Common myeloid progenitor, CD34-positive (primary cell): Measurements from ENCODE around the gene TRAPPC11.

Experiments
- CTCF ChIA-PET: fragments of 350-600 bp; sonication (Branson Sonifier 250); formaldehyde crosslinking; loops from one replicate; lab custom pipeline; 2021; ENCODE audit warnings: antibody characterized with exemption; lab: Charles Lee
- POLR2A ChIA-PET: fragments of 350-600 bp; sonication (Branson Sonifier 250); formaldehyde crosslinking; loops from one replicate; lab custom pipeline; 2021; ENCODE audit warnings: antibody characterized with exemption; lab: Charles Lee
- DNase-seq, 3 donors: peaks; one replicate each; pipeline versions ENCODE4 v3.0.0 to v3.0.0-alpha.2; 2013
- H3K27ac ChIP-seq, 2 experiments: 1 replicate in 1 of 2; 2 replicates in 1 of 2; pipeline ENCODE4 v1.7.0; 2013; ENCODE audit warnings: inconsistent platforms in 2 of 2, low read length in 2 of 2, mild to moderate bottlenecking in 2 of 2, low read depth in 1 of 2, moderate library complexity in 1 of 2; ENCODE audit not compliant: severe bottlenecking in 2 of 2, insufficient read depth in 1 of 2, poor library complexity in 1 of 2
- H3K27me3 ChIP-seq, 5 experiments: replicated peaks in 2 of 5; 1 replicate in 3 of 5; 2 replicates in 2 of 5; pipeline versions ENCODE4 v1.6.1 to v1.7.0; 2013; ENCODE audit warnings: low read length in 4 of 5, mild to moderate bottlenecking in 2 of 5, moderate library complexity in 2 of 5, inconsistent platforms in 1 of 5; ENCODE audit not compliant: insufficient read depth in 5 of 5, control insufficient read depth in 4 of 5
- H3K36me3 ChIP-seq, 4 experiments: 1 replicate in 2 of 4; 2 replicates in 2 of 4; pipeline versions ENCODE4 v1.6.1 to v1.7.0; 2013; ENCODE audit warnings: low read length in 3 of 4, control low read depth in 1 of 4, mild to moderate bottlenecking in 1 of 4; ENCODE audit not compliant: control insufficient read depth in 4 of 4, insufficient read depth in 4 of 4
- H3K4me1 ChIP-seq, 4 experiments: 1 replicate in 3 of 4; 2 replicates in 1 of 4; pipeline versions ENCODE4 v1.6.1 to v1.7.1; 2013; ENCODE audit warnings: low read length in 3 of 4, mild to moderate bottlenecking in 3 of 4, control low read depth in 1 of 4, inconsistent platforms in 1 of 4, moderate library complexity in 1 of 4; ENCODE audit not compliant: control insufficient read depth in 4 of 4, insufficient read depth in 4 of 4; ENCODE audit errors: control extremely low read depth in 1 of 4
- H3K4me3 ChIP-seq, 7 experiments: 1 replicate in 4 of 7; 2 replicates in 3 of 7; pipeline versions ENCODE4 v1.5.1 to v1.7.0; 2013; ENCODE audit warnings: mild to moderate bottlenecking in 7 of 7, low read length in 6 of 7, moderate library complexity in 6 of 7, inconsistent platforms in 2 of 7, low read depth in 2 of 7, control low read depth in 1 of 7; ENCODE audit not compliant: insufficient read depth in 4 of 7, control insufficient read depth in 1 of 7; ENCODE audit errors: extremely low read depth in 1 of 7
- H3K9me3 ChIP-seq, 5 experiments: 1 replicate in 4 of 5; 2 replicates in 1 of 5; pipeline versions ENCODE4 v1.6.1 to v1.7.1; 2013; ENCODE audit warnings: low read length in 4 of 5, mild to moderate bottlenecking in 2 of 5, inconsistent platforms in 1 of 5, low read depth in 1 of 5, moderate library complexity in 1 of 5; ENCODE audit not compliant: control insufficient read depth in 4 of 5, insufficient read depth in 2 of 5; ENCODE audit errors: control extremely low read depth in 1 of 5
- WGBS: methylation state at CpG from one replicate; pipeline ENCODE4 v1.1.5; 2013; ENCODE audit not compliant: insufficient coverage; 5-methylcytosine and 5-hydroxymethylcytosine counted together

TRAPPC11 gene

DNA sequence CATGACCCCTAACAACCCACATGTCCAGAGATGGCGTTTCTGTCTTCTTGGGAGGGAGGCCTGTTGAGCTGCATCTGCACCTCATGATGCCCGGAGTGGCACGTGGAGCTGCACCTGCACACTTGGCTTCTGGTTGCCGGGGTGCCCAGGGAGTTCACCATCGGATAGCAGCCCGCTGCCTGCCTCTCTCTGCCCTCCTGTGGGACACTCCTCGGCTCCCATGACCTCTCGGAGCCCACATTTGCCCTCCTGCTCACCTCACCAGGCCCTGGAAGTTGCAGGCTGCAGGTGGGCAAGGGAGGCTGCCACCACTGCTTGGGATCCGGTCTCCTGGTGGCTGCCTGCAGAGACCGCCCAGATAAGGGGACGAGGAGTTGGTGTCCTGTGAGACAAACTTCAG, 74.1 kb downstream of the TRAPPC11 start:
- Histone ChIP-seq H3K36me3 (no peaks in the 10 kb centered on the region), H3K27ac (no peak overlapping the region), H3K4me3 (no peak overlapping the region), H3K27me3 (peaks cover 0 to 4% (median 0%) of the 10 kb centered on the region in 5 experiments), H3K9me3 (no peaks in the 10 kb centered on the region), H3K4me1 (no peaks in the 10 kb centered on the region)
- 100% methylated on average over 11 of the region's 11 CpGs for WGBS
- CTCF ChIA-PET, result no interaction called here
- POLR2A ChIA-PET, result no interaction called here
- no peak for DNase-seq

DNA sequence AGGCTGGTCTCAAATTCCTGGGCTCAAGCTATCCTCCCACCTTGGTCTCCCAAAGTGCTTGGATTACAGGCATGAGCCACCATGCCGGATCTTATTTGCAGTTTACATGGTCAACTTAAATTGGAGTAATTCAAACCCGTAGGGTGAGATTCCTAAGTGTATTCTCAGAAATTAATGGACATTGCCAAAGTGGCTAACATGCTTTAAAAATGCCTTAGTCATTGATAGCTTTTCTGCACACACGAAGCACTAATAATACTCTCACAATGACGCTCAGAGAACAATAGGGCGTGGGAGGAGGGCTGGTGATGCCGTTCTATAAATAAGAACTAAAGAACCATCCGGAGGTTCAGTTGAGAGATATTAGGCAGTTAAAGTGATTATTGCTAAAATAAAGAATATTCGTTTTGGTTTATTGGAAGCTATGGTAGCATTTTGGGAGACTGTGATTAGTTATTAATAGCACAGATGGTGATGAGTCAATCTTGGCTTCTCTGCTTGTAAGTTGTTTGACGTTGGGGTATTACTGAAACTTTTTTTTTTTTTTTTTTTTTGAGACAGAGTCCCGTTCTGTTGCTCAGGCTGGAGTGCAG, 79.1 kb downstream of the TRAPPC11 start:
- Histone ChIP-seq H3K27ac (no peak overlapping the region), H3K9me3 (no peaks in the 10 kb centered on the region), H3K4me1 (no peaks in the 10 kb centered on the region), H3K36me3 (no peaks in the 10 kb centered on the region), H3K4me3 (no peak overlapping the region), H3K27me3 (no peaks in the 10 kb centered on the region)
- ChIA-PET CTCF (interaction anchor here (0.7 kb wide), 1 partner anchor 9 kb away, joined by 3 read pairs; no protein-coding TSS in a partner anchor), POLR2A (no interaction called here)
- WGBS, result 89% methylated on average over 9 of the region's 10 CpGs
- no peak for DNase-seq

DNA sequence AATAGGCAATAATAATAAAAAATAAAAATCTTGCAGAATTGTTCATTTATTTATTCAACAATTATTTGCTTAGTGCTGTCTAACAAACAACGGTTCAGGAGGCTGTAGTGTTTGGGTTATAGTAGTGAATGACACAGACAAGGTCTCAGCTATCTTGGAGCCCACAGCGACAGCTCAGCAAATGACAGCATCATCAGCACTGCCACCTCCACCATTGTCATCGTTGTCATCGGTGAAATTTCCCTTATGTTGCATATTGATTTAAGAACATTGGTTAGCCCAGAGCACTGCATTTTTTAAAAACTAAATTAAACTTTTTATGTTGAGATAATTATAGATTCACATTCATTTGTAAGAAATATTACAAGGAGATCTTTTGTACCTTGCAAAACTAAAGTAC, 79.9 kb downstream of the TRAPPC11 start:
- no peaks in the 10 kb centered on the region for H3K27me3 ChIP-seq
- DNase-seq, result no peak
- H3K4me1 ChIP-seq, result no peaks in the 10 kb centered on the region
- POLR2A ChIA-PET, result no interaction called here
- no peaks in the 10 kb centered on the region for H3K36me3 ChIP-seq
- H3K4me3 ChIP-seq, result no peak overlapping the region
- CTCF ChIA-PET, result interaction anchor here (0.7 kb wide), 1 partner anchor 9 kb away, joined by 3 read pairs; no protein-coding TSS in a partner anchor
- H3K9me3 ChIP-seq, result no peaks in the 10 kb centered on the region
- no peak overlapping the region for H3K27ac ChIP-seq
- WGBS, result 100% methylated on average over 3 of the region's 4 CpGs

DNA sequence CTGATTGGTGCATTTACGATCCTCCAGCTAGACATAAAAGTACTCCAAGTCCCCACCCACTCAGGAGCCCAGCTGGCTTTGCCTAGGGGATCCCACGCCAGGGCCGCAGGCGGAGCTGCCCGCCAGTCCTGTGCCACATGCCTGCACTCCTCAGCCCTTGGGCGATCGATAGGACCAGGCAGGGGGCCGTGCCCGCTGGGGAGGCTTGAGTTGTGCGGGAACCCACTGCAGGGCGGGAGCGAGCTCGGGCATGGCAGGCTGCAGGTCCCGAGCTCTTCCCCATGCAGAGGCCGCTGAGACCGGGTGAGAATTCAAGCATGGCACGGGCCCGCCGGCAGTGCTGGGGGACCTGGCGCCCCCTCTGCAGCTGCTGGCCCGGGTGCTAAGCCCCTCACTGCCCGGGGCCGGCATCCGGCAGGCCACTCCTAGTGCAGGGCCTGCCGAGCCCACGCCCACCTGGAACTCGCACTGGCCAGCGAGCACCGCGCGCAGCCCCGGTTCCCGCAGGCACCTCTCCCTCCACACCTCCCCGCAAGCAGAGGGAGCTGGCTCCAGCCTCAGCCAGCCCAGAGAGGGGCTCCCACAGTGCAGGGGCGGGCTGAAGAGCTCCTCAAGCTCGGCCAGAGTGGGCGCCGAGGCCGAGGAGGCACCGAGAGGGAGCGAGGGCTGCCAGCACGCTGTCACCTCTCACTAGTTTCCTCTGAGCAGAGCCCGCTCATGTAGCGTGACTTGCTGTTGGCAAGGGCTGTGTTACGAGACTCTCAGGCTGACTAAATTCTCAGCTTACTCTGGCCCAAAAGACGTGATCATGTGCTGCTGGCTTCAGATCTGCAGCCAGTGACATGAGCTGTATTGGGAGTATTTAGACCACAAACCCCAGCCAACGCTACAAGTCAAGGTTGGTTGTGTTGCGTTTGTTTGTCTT, 87.5 kb downstream of the TRAPPC11 start:
- Histone ChIP-seq H3K27me3 (no peaks in the 10 kb centered on the region), H3K4me3 (no peak overlapping the region), H3K9me3 (peaks cover 0 to 10% (median 3%) of the 10 kb centered on the region in 5 experiments), H3K36me3 (no peaks in the 10 kb centered on the region), H3K4me1 (no peaks in the 10 kb centered on the region), H3K27ac (no peak overlapping the region)
- ChIA-PET CTCF (interaction anchor here (0.5 kb wide), 1 partner anchor 98 kb away, joined by 3 read pairs; no protein-coding TSS in a partner anchor), POLR2A (no interaction called here)
- 97% methylated on average over 35 of the region's 48 CpGs for WGBS
- no peak for DNase-seq

DNA sequence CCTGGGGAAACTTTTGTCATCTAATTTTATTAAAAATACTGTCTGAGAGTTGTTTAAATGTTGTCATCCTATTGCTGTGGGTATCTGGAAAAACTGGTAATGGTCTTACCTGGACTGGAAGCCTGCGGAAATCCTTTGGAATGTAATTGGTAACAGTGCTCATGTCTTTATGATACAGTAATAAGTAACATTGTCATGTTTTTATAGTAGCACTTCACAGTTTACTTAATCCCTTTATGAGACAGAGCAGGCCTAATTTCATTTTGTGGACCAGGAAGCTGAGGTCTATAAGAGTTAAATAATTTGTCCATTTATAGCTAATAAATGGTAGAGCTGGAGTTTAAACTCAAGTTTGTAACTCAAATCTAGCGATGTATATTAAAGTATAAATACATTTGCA, 88.3 kb downstream of the TRAPPC11 start:
- Histone ChIP-seq H3K27ac (no peak overlapping the region), H3K4me3 (no peak overlapping the region), H3K9me3 (peaks cover 0 to 13% (median 3%) of the 10 kb centered on the region in 5 experiments), H3K27me3 (peaks cover 0 to 2% (median 0%) of the 10 kb centered on the region in 5 experiments), H3K4me1 (no peaks in the 10 kb centered on the region), H3K36me3 (no peaks in the 10 kb centered on the region)
- ChIA-PET POLR2A (no interaction called here), CTCF (interaction anchor here (1.0 kb wide), 1 partner anchor 9 kb away, joined by 3 read pairs; no protein-coding TSS in a partner anchor)
- WGBS, result no CpG with 5 or more reads among the region's 2 CpGs
- DNase-seq, result no peak

DNA sequence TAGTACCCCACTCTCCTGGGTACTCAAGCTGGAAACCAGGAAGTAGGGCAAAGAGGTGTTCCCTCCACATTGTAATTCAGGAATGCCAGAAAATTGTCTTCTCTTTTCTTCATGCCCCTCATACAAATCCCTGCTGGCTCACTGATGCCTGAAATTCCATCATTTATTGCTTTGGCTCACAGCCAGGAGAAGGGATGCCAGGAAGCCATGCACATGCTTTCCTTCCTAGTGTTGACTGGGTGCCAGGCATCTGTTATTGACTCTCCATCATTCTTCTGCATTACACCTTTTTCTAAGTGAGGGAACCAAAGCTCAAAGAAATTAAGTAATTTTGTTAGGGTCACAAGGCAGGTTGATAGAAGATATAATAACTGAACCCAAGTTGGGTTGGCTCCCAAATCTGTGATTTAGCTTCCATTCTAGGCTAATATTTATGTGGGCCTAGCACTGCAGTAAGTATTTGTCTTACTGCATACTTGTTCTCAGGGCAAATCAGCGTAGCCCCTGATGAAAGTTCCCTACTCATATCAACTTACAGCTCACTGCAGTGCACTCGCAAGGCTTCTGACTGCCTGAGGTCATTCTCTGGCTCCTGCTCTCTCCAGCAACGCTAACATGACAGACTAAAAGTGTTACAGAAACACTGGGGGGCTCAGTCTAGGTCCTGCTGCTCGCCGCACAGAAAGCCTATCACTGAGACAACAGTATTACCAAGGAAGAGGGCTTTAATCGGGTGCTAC, 89.0 kb downstream of the TRAPPC11 start:
- Histone ChIP-seq H3K9me3 (peaks cover 0 to 13% (median 3%) of the 10 kb centered on the region in 5 experiments), H3K27ac (no peak overlapping the region), H3K36me3 (no peaks in the 10 kb centered on the region), H3K4me3 (no peak overlapping the region), H3K4me1 (no peaks in the 10 kb centered on the region), H3K27me3 (peaks cover 0 to 2% (median 0%) of the 10 kb centered on the region in 5 experiments)
- ChIA-PET CTCF (interaction anchor here (1.0 kb wide), 1 partner anchor 9 kb away, joined by 3 read pairs; no protein-coding TSS in a partner anchor), POLR2A (no interaction called here)
- WGBS, result 85% methylated on average over 5 of the region's 6 CpGs
- no peak for DNase-seq
